ENCODE data around the gene STBD1.
A peak's percentile ranks its signal among the peaks of the same experiment; 100 is the strongest.

Gene STBD1

DNA sequence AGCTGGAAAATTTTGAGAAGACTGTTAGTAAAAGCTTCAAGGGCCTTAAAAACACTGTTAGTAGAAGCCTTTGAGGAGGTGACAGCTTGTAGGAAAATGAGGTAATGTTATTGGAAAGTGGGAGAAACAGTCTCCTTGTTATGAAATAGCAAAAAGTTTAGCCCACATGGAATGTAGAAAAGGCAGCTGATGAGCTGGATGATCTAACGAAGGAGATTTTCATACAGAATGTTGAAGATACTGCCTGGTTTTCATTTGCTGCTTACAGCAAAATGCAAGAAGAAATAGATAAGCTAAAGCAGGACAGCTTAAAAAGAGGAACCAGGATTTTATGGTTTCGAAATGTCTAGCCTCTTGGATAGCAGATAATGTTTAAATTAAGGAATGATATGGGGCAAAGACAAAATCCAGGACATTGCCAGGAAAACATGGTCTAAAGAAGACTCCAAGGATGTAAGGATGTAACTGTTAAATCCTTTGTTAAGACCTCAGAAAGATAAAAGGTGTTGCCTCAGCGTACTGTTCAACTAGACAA, 10.2 kb upstream of the STBD1 start:
- ATAC-seq (ENCODE audit: low read depth) (no peak), DNase-seq (ENCODE audit: low spot score) (no peak)
- Histone ChIP-seq H3K27ac (ENCODE audit: poor library complexity, severe bottlenecking) (no peak overlapping the region), H3K36me3 (ENCODE audit: low read depth) (no peaks in the 10 kb centered on the region), H3K4me1 (ENCODE audit: insufficient read depth, poor library complexity, severe bottlenecking) (peaks cover 6% of the 10 kb centered on the region), H3K9me3 (ENCODE audit: severe bottlenecking) (peaks cover 2% of the 10 kb centered on the region), H3K27me3 (ENCODE audit: insufficient read depth, poor library complexity, severe bottlenecking) (no peaks in the 10 kb centered on the region), H3K4me3 (ENCODE audit: severe bottlenecking) (no peak overlapping the region)
- TF ChIP-seq, protein P1, sequence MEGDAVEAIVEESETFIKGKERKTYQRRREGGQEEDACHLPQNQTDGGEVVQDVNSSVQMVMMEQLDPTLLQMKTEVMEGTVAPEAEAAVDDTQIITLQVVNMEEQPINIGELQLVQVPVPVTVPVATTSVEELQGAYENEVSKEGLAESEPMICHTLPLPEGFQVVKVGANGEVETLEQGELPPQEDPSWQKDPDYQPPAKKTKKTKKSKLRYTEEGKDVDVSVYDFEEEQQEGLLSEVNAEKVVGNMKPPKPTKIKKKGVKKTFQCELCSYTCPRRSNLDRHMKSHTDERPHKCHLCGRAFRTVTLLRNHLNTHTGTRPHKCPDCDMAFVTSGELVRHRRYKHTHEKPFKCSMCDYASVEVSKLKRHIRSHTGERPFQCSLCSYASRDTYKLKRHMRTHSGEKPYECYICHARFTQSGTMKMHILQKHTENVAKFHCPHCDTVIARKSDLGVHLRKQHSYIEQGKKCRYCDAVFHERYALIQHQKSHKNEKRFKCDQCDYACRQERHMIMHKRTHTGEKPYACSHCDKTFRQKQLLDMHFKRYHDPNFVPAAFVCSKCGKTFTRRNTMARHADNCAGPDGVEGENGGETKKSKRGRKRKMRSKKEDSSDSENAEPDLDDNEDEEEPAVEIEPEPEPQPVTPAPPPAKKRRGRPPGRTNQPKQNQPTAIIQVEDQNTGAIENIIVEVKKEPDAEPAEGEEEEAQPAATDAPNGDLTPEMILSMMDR (IDR thresholded peaks at IDR 0.05; ENCODE audit: poor library complexity, severe bottlenecking): no peak

DNA sequence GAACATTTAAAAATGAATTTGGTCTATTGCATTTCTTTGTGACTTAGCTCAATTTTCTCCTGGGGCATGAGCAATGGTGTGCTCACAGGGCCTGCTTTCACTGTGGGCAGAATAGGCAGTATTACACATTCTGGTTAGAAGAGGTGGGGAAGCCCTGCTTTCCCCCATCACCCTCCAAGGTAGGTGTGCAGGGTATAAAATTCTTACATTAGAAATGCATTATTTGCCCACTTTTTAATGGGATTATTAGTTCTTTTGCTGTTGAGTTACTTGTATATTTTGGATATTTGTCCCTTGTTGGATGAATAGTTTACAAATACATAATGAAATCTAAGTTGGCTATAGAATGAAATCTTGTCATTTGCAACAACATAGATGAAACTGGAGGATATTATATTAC, 8.3 kb upstream of the STBD1 start:
- Histone ChIP-seq H3K27ac (ENCODE audit: poor library complexity, severe bottlenecking) (no peak overlapping the region), H3K27me3 (ENCODE audit: insufficient read depth, poor library complexity, severe bottlenecking) (no peaks in the 10 kb centered on the region), H3K4me3 (ENCODE audit: severe bottlenecking) (no peak overlapping the region), H3K4me1 (ENCODE audit: insufficient read depth, poor library complexity, severe bottlenecking) (peaks cover 12% of the 10 kb centered on the region), H3K36me3 (ENCODE audit: low read depth) (no peaks in the 10 kb centered on the region), H3K9me3 (ENCODE audit: severe bottlenecking) (peaks cover 2% of the 10 kb centered on the region)
- TF ChIP-seq, protein P1 (IDR thresholded peaks at IDR 0.05; ENCODE audit: poor library complexity, severe bottlenecking): no peak
- ATAC-seq (ENCODE audit: low read depth): no peak
- DNase-seq (ENCODE audit: low spot score): no peak

DNA sequence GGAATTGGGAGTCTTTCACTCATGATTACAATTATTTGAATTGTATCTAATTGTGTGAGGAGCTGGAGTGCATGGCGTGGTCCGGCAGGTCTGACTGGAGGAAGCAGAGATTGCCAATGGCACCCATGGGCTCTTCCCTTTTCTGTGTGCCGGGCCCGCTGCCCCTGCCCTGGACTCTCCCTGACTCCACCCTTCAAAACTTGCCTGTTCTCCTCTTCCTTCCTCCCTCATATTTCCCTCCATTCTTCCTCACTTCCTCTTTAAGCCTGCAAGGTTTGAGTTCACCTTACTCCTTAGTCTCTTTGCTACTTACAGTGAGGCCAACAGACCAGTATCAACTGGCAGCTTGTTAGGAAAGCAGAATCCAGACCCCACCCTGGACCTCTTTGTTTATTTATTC, 6.5 kb upstream of the STBD1 start:
- no peak overlapping the region for H3K4me3 ChIP-seq (ENCODE audit: severe bottlenecking)
- TF ChIP-seq, protein P1 (IDR thresholded peaks at IDR 0.05; ENCODE audit: poor library complexity, severe bottlenecking): no peak
- H3K27ac ChIP-seq (ENCODE audit: poor library complexity, severe bottlenecking): no peak overlapping the region
- no peaks in the 10 kb centered on the region for H3K27me3 ChIP-seq (ENCODE audit: insufficient read depth, poor library complexity, severe bottlenecking)
- DNase-seq (ENCODE audit: low spot score) (no peak), ATAC-seq (ENCODE audit: low read depth) (no peak)
- no peaks in the 10 kb centered on the region for H3K36me3 ChIP-seq (ENCODE audit: low read depth)
- peaks cover 12% of the 10 kb centered on the region for H3K4me1 ChIP-seq (ENCODE audit: insufficient read depth, poor library complexity, severe bottlenecking)
- peaks cover 2% of the 10 kb centered on the region for H3K9me3 ChIP-seq (ENCODE audit: severe bottlenecking)

DNA sequence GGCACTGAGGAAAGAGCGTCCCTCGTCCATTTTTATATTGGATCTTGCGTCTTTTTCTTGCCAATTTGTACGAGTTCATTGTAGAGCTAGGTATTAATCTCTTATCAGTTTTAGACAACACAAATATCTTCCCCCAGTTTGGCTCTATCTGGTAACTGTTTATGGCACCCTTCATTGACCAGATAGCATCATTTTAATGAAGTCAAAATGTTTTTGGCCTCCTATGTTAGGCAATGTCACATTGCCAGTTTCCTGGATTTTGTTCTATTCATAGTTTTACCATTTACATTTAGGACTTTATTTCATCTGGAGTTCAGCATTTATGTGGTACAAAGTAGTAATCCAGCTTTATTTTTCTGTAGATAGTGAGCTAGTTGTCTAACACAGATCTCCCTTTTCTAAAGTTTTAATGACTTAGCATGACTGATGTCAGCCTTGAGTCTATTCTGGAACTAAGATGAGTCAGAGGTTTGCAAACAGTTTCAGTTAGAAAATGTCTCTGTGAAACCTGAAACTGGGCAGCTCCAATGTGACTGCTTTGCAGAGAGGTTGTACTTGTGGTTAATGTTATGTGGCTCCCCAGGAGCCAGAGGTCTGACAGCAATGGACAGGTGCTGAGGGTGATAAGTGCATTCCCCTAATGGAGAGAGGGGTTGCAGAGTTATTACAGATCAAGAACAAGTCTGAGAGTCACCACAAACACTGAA, 5.3 kb upstream of the STBD1 start:
- Histone ChIP-seq H3K4me1 (ENCODE audit: insufficient read depth, poor library complexity, severe bottlenecking) (peaks cover 16% of the 10 kb centered on the region), H3K4me3 (ENCODE audit: severe bottlenecking) (no peak overlapping the region), H3K27ac (ENCODE audit: poor library complexity, severe bottlenecking) (no peak overlapping the region), H3K27me3 (ENCODE audit: insufficient read depth, poor library complexity, severe bottlenecking) (no peaks in the 10 kb centered on the region), H3K9me3 (ENCODE audit: severe bottlenecking) (peaks cover 2% of the 10 kb centered on the region), H3K36me3 (ENCODE audit: low read depth) (no peaks in the 10 kb centered on the region)
- TF ChIP-seq, protein P1 (IDR thresholded peaks at IDR 0.05; ENCODE audit: poor library complexity, severe bottlenecking): no peak
- ATAC-seq (ENCODE audit: low read depth) (peak; percentile 81), DNase-seq (ENCODE audit: low spot score) (no peak)

DNA sequence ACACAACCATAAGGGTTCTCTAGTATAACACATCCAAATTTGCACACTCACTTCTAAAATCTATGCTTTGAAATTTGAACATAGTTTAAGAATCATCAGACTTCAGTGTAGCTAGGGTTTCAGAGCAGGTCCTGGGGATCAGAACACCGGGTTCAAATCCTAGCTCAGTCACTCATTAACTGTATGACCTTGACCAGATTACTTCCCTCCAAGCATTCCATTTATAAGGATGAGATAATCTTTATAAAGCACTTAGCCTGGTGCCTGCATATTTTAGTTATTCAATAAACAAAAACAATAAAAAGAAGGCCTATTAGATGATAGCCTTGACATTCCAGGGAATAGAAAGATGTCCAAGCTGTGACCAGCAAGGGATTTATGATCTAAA, 4.8 kb upstream of the STBD1 start:
- Histone ChIP-seq H3K27ac (ENCODE audit: poor library complexity, severe bottlenecking) (no peak overlapping the region), H3K4me1 (ENCODE audit: insufficient read depth, poor library complexity, severe bottlenecking) (peaks cover 16% of the 10 kb centered on the region), H3K9me3 (ENCODE audit: severe bottlenecking) (peaks cover 1% of the 10 kb centered on the region), H3K36me3 (ENCODE audit: low read depth) (no peaks in the 10 kb centered on the region), H3K27me3 (ENCODE audit: insufficient read depth, poor library complexity, severe bottlenecking) (no peaks in the 10 kb centered on the region), H3K4me3 (ENCODE audit: severe bottlenecking) (no peak overlapping the region)
- DNase-seq (ENCODE audit: low spot score): no peak
- ATAC-seq (ENCODE audit: low read depth): no peak
- TF ChIP-seq, protein P1 (IDR thresholded peaks at IDR 0.05; ENCODE audit: poor library complexity, severe bottlenecking): no peak

Measured in RWPE2 (cell line).